ENCODE results near the gene HDAC9.
"Not testable (repeated sequence)": the region's sequence is repeated elsewhere in the genome, so short reads cannot be mapped to it uniquely, and the experiment has no call there.

The HDAC9 gene

DNA sequence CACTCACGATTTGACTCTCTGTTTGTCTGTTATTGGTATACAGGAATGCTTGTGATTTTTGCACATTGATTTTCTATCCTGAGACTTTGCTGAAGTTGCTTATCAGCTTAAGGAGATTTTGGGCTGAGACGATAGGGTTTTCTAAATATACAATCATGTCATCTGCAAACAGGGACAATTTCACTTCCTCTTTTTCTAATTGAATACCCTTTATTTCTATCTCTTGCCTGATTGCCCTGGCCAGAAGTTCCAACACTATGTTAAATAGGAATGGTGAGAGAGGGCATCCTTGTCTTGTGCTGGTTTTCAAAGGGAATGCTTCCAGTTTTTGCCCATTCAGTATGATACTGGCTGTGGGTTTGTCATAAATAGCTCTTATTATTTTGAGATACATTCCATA lies 240.5 kb downstream of the HDAC9 start:
- H3K27ac ChIP-seq (ENCODE audit: insufficient read depth, low read depth, low read length, poor library complexity, severe bottlenecking); H3K36me3 ChIP-seq (ENCODE audit: control insufficient read depth, insufficient read depth, low read length); H3K4me1 ChIP-seq (ENCODE audit: control insufficient read depth, insufficient read depth, low read length); H3K27me3 ChIP-seq (ENCODE audit: control insufficient read depth, insufficient read depth, low read length, poor library complexity, severe bottlenecking); H3K4me3 ChIP-seq (ENCODE audit: insufficient read depth, low read depth, low read length); H3K9me3 ChIP-seq (ENCODE audit: control insufficient read depth, low read length): not testable (repeated sequence)
- 67 to 85% methylated on average over 1 of the region's 2 CpGs for WGBS, 2 experiments

DNA sequence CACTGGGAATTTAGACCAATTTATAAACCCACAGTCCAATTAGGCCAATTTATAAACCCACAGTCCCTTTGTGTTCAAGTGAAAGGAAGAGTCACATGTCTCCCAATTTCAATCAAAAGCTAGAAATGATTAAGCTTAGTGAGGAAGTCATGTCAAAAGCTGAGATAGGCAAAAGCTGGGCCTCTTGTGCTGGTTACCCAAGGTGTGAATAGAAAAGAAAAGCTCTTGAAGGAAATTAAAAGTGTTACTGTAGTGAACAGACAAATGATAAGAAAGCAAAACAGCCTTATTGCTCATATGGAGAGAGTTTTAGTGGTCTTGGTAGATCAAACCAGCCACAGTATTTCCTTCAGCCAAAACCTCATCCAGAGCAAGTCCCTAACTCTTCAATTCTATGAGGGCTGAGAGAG lies 245.0 kb downstream of the HDAC9 start:
- no peaks in the 10 kb centered on the region for H3K4me1 ChIP-seq (ENCODE audit: control insufficient read depth, insufficient read depth, low read length)
- no peaks in the 10 kb centered on the region for H3K36me3 ChIP-seq (ENCODE audit: control insufficient read depth, insufficient read depth, low read length)
- H3K27me3 ChIP-seq (ENCODE audit: control insufficient read depth, insufficient read depth, low read length, poor library complexity, severe bottlenecking) = no peaks in the 10 kb centered on the region
- no peak overlapping the region for H3K4me3 ChIP-seq (ENCODE audit: insufficient read depth, low read depth, low read length)
- no peak overlapping the region for H3K27ac ChIP-seq (ENCODE audit: insufficient read depth, low read depth, low read length, poor library complexity, severe bottlenecking)
- H3K9me3 ChIP-seq (ENCODE audit: control insufficient read depth, low read length) = no peaks in the 10 kb centered on the region

DNA sequence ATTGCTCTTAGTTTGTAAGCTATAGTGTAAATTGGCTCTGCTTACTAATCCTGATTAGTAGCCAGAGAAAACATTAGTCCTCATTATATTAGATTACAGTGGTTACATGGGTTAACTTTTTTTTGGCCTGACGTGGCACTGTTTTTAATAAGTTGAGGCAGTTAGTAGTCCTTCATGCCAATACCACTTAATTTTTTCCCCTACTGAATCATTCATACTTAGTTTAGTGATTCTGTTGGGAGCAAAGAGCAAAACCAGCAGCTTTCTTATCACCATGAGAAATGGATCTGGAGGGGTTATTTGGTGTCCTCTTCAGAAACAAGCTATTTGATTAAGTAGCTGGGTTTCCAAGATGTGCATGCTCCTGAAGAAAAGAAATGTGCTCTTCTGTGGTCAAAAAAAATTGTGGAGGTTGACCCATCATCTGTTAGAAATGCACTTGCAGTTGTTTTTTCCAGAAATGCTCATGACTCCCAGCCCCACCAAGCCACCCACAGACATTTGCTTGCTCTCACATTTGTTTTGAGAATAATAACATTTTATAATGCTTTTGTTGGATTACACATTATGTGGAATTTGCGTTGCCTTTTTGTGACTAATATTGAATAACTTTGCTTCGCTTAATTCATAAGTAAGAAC lies 258.5 kb downstream of the HDAC9 start:
- Histone ChIP-seq H3K27ac (ENCODE audit: insufficient read depth, low read depth, low read length, poor library complexity, severe bottlenecking) (no peak overlapping the region), H3K4me1 (ENCODE audit: control insufficient read depth, insufficient read depth, low read length) (no peaks in the 10 kb centered on the region), H3K27me3 (ENCODE audit: control insufficient read depth, insufficient read depth, low read length, poor library complexity, severe bottlenecking) (no peaks in the 10 kb centered on the region), H3K36me3 (ENCODE audit: control insufficient read depth, insufficient read depth, low read length) (no peaks in the 10 kb centered on the region), H3K9me3 (ENCODE audit: control insufficient read depth, low read length) (no peaks in the 10 kb centered on the region), H3K4me3 (ENCODE audit: insufficient read depth, low read depth, low read length) (no peak overlapping the region)
- WGBS, 2 experiments = 93 to 100% methylated on average over 2 to 3 of the region's 3 CpGs

DNA sequence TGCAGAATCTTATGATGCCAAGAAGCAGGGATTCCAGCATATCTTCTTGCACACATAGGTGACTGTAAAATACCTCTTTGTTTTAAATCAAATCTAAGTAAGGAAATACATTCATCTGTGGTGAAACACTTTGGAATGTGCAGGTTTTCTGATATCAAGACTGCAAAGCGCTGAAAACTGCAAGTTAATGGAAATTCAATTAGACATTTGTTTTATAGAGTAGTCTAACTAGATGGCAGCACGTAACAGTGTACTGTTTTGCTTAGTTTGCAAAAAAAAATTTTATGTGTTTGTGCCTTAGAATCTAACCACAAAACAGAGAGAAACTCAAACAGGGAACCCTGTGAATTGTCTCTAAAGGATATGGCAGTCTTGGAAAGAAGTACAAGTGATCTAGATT lies 259.2 kb downstream of the HDAC9 start:
- H3K27ac ChIP-seq (ENCODE audit: insufficient read depth, low read depth, low read length, poor library complexity, severe bottlenecking) = no peak overlapping the region
- 97 to 98% methylated on average over 2 of the region's 2 CpGs for WGBS, 2 experiments
- H3K9me3 ChIP-seq (ENCODE audit: control insufficient read depth, low read length) = no peaks in the 10 kb centered on the region
- H3K36me3 ChIP-seq (ENCODE audit: control insufficient read depth, insufficient read depth, low read length) = no peaks in the 10 kb centered on the region
- H3K4me1 ChIP-seq (ENCODE audit: control insufficient read depth, insufficient read depth, low read length) = no peaks in the 10 kb centered on the region
- no peaks in the 10 kb centered on the region for H3K27me3 ChIP-seq (ENCODE audit: control insufficient read depth, insufficient read depth, low read length, poor library complexity, severe bottlenecking)
- H3K4me3 ChIP-seq (ENCODE audit: insufficient read depth, low read depth, low read length) = no peak overlapping the region

DNA sequence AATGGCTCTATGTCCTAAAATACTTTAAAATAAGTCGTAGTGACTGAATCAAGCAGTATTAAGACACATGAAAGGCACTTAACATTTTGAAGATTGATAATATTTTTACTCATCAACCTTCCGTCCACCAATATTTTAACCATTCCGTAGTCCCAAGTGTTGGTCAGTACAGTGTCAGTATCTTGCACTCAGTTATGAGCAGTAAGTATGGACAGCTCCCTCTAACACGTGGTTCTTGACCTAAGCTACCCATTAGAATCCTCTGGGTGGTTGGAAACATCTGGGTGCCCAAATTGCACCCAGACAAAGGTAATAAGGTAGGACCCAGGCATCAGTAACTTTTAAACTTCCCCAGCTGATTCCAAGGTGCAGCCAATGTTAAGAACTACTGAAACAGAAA lies 260.2 kb downstream of the HDAC9 start:
- H3K27ac ChIP-seq (ENCODE audit: insufficient read depth, low read depth, low read length, poor library complexity, severe bottlenecking) = no peak overlapping the region
- no peak overlapping the region for H3K4me3 ChIP-seq (ENCODE audit: insufficient read depth, low read depth, low read length)
- no peaks in the 10 kb centered on the region for H3K4me1 ChIP-seq (ENCODE audit: control insufficient read depth, insufficient read depth, low read length)
- WGBS, 2 experiments = 90 to 94% methylated on average over 4 of the region's 4 CpGs
- no peaks in the 10 kb centered on the region for H3K27me3 ChIP-seq (ENCODE audit: control insufficient read depth, insufficient read depth, low read length, poor library complexity, severe bottlenecking)
- H3K36me3 ChIP-seq (ENCODE audit: control insufficient read depth, insufficient read depth, low read length) = no peaks in the 10 kb centered on the region
- H3K9me3 ChIP-seq (ENCODE audit: control insufficient read depth, low read length) = no peaks in the 10 kb centered on the region

DNA sequence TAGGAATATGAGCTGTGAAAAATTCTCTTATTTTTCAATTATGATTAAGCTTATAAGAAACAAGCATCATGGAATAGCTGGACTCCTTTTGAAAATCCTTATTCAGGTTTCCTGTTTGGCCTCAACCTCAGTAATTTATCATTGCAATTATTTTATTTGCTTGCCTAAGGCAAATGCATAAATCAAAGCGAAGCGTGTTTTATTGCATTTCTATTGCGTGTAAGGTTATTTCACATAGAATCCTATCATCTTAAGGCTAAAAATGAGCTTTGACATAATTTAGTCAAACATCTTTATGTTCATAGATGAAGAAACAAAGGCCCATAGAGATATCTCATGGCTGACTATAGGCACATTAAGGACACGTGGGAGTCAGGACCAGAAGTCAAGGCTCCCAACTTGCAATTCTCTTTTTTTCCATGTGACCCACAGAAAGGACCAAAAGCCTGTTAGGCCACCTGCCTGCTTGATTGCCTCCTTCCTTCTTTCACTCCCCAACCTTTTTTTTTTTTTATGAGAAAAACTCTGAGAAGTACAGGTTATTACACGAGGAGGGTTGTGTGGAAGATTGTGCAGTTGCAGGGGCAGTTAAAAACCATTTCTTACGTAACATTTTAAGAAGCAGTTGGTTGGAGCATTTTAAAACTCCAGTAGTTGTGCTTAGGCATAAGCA lies 261.0 kb downstream of the HDAC9 start:
- H3K4me3 ChIP-seq (ENCODE audit: insufficient read depth, low read depth, low read length) = no peak overlapping the region
- no peak overlapping the region for H3K27ac ChIP-seq (ENCODE audit: insufficient read depth, low read depth, low read length, poor library complexity, severe bottlenecking)
- no peaks in the 10 kb centered on the region for H3K27me3 ChIP-seq (ENCODE audit: control insufficient read depth, insufficient read depth, low read length, poor library complexity, severe bottlenecking)
- 97% methylated on average over 6 of the region's 6 CpGs for WGBS, 2 experiments
- no peaks in the 10 kb centered on the region for H3K4me1 ChIP-seq (ENCODE audit: control insufficient read depth, insufficient read depth, low read length)
- H3K36me3 ChIP-seq (ENCODE audit: control insufficient read depth, insufficient read depth, low read length) = no peaks in the 10 kb centered on the region
- H3K9me3 ChIP-seq (ENCODE audit: control insufficient read depth, low read length) = no peaks in the 10 kb centered on the region

DNA sequence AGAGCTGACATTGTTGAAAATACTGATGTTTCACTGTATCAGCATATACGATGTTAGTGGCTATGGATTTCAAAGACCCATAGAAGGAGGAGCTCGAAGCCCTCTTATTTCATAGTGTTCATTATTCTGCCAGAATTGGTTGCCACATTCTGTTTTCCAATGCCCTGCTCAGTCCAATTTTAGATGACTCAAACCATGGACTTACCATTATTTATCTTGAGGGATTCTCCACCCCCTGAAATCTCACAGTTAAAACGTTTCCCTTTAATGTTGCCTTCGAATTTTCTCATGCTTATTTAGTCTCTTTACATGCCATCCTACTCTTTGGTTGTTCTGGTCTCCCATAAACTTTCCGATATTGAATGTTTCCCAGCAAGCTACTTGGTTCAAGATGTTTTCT lies 264.5 kb downstream of the HDAC9 start:
- H3K9me3 ChIP-seq (ENCODE audit: control insufficient read depth, low read length) = no peaks in the 10 kb centered on the region
- WGBS, 2 experiments = 92 to 95% methylated on average over 5 of the region's 5 CpGs
- no peak overlapping the region for H3K4me3 ChIP-seq (ENCODE audit: insufficient read depth, low read depth, low read length)
- no peaks in the 10 kb centered on the region for H3K27me3 ChIP-seq (ENCODE audit: control insufficient read depth, insufficient read depth, low read length, poor library complexity, severe bottlenecking)
- no peaks in the 10 kb centered on the region for H3K4me1 ChIP-seq (ENCODE audit: control insufficient read depth, insufficient read depth, low read length)
- H3K27ac ChIP-seq (ENCODE audit: insufficient read depth, low read depth, low read length, poor library complexity, severe bottlenecking) = no peak overlapping the region
- H3K36me3 ChIP-seq (ENCODE audit: control insufficient read depth, insufficient read depth, low read length) = no peaks in the 10 kb centered on the region

DNA sequence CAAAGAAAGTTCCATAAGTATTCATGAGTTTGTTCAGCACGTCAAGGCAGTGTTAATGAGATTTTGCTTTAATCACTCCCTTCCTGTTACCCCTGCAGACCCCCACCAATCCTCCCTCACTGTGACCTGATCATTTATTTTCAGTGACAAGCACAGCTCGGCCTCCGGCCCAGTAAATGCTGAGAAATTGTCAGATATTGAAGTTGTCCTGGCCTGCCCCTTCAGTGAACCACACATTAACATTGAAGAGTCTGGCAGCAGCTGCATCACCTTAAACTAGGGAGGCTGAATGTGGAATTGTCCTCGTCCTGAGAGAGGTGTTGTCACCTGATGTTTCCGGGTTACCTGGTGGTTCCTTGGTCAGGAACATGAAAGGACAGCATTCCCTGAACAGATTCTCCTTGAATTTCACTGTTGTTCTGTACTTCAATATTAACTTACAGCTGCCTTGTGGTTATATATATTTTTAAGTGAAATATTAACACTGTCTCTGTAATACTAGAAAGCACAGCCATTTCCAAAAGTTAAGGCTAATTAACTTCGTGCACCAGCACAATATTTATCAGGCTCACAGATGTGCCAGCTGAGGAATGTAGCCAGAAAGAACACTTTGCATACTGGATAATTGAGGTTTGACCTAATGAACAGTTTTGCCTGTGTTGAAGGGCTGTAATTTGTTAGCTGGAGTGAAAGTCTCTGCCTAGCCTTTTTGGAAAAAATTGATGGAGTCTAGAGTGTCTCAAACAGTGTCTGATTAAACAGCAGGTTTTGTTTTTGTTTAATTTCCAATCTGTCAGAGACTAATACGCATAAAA lies 265.3 kb downstream of the HDAC9 start:
- Histone ChIP-seq H3K4me3 (ENCODE audit: insufficient read depth, low read depth, low read length) (no peak overlapping the region), H3K4me1 (ENCODE audit: control insufficient read depth, insufficient read depth, low read length) (no peaks in the 10 kb centered on the region), H3K27ac (ENCODE audit: insufficient read depth, low read depth, low read length, poor library complexity, severe bottlenecking) (no peak overlapping the region), H3K9me3 (ENCODE audit: control insufficient read depth, low read length) (no peaks in the 10 kb centered on the region), H3K27me3 (ENCODE audit: control insufficient read depth, insufficient read depth, low read length, poor library complexity, severe bottlenecking) (no peaks in the 10 kb centered on the region), H3K36me3 (ENCODE audit: control insufficient read depth, insufficient read depth, low read length) (no peaks in the 10 kb centered on the region)
- 82 to 85% methylated on average over 6 to 7 of the region's 7 CpGs for WGBS, 2 experiments

DNA sequence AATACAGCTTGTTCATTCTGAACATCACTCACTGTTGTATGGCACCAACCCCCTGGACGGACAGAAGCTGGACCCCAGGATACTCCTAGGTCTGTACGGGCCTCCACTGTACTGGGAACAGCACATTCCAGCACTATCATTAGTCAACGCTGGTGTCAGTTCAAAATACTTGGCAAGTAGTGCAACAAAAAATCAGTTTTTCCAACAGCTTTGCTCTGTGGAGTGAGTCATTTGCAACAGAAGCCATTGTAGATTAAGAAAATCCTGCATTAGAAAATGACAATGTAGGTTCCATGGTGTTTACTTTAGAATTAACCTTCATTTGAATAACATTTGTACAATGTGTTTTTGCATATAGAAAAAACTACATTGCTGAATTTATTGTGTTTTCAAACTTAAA lies 266.6 kb downstream of the HDAC9 start:
- Histone ChIP-seq H3K9me3 (ENCODE audit: control insufficient read depth, low read length) (no peaks in the 10 kb centered on the region), H3K4me1 (ENCODE audit: control insufficient read depth, insufficient read depth, low read length) (no peaks in the 10 kb centered on the region), H3K27me3 (ENCODE audit: control insufficient read depth, insufficient read depth, low read length, poor library complexity, severe bottlenecking) (no peaks in the 10 kb centered on the region), H3K4me3 (ENCODE audit: insufficient read depth, low read depth, low read length) (no peak overlapping the region), H3K36me3 (ENCODE audit: control insufficient read depth, insufficient read depth, low read length) (no peaks in the 10 kb centered on the region), H3K27ac (ENCODE audit: insufficient read depth, low read depth, low read length, poor library complexity, severe bottlenecking) (no peak overlapping the region)
- WGBS, 2 experiments = 85 to 86% methylated on average over 3 of the region's 3 CpGs

DNA sequence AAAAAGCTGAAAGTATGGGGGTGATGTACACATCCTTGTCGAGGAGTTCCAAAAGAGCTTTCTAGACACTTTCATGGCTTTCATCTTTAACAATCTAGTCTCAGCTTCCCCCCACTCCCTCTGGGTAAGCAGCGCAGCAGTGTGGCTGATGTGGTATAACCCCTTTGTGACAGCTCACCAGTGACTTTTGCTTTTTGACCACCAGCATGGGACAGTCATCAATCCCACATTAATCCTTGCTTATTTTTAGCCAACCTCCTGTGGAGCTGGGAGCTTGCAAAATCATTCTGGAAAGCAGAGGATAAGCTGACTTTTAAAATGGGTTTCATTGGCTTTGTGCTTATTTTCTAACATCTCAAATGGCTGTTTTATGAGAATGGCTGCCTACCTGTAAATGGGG lies 272.7 kb downstream of the HDAC9 start:
- Histone ChIP-seq H3K36me3 (ENCODE audit: control insufficient read depth, insufficient read depth, low read length) (no peaks in the 10 kb centered on the region), H3K9me3 (ENCODE audit: control insufficient read depth, low read length) (no peaks in the 10 kb centered on the region), H3K27me3 (ENCODE audit: control insufficient read depth, insufficient read depth, low read length, poor library complexity, severe bottlenecking) (no peaks in the 10 kb centered on the region), H3K4me1 (ENCODE audit: control insufficient read depth, insufficient read depth, low read length) (peaks cover 9% of the 10 kb centered on the region), H3K4me3 (ENCODE audit: insufficient read depth, low read depth, low read length) (no peak overlapping the region), H3K27ac (ENCODE audit: insufficient read depth, low read depth, low read length, poor library complexity, severe bottlenecking) (no peak overlapping the region)
- 82 to 90% methylated on average over 2 of the region's 2 CpGs for WGBS, 2 experiments

Data from ectodermal cell (in vitro differentiated cells).